T-helper 22 cell (primary cell): ENCODE measurements around the gene PLSCR1.
"Not testable (repeated sequence)": the region's sequence is repeated elsewhere in the genome, so short reads cannot be mapped to it uniquely, and the experiment has no call there.

Experiments
- DNase-seq: peaks from one replicate; pipeline ENCODE4 v3.0.0-alpha.2; 2020; ENCODE audit warnings: low read depth

Gene PLSCR1

DNA sequence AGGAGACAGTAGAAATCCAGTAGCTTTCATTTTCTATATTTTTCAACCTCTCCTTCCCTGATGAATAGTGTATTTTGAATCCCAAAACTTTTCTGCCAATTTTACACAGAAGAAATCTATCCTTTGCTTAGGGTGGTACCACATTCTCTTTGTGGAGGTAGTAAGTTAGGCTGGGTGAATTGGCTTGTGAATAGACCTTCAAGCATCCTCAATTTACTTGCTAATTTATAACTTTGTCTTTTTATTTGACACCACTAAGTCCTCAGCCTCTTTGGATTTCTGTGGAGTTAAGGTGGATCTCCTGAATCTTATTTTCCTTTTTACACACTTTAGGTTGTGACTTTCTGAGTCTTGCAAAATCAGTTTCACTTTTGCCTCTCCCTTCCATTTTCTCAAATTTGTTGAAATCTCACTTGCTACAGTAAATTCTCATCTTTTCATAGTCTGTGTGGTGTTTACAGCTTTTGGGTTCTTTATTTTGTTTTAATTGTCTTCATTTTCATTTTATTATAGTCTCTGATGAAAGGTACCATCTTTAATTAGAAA, 5.7 kb upstream of the PLSCR1 start:
- DNase-seq, result no peak

DNA sequence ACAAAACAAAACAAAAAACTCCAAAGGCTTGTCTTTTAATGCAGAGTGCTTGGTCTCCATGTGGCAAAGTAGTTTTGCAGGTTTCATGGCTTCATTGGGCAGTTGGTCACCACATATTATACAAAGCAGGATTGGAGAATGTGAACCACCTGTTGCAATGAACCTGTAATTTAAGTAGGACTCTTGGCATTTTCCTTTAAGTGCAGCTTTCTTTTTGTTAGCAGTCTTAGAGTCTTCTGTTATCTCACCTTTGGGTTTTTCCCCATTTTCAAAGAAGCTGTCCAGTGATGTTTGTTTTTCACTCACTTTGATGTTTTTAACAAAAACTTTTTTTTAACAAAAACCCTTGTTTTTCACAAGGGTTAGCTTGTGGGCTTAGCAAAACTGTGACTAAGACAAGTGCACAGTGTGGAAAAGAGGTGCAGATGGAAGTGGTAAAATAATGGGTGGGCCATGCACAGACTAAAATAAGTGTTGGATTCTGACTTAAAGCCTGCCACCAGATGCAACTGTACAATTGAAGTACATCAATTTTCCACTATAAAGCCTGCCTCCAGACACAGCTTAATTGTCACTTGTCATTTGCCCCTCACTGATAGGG, 2.9 kb upstream of the PLSCR1 start:
- DNase-seq, result no peak

DNA sequence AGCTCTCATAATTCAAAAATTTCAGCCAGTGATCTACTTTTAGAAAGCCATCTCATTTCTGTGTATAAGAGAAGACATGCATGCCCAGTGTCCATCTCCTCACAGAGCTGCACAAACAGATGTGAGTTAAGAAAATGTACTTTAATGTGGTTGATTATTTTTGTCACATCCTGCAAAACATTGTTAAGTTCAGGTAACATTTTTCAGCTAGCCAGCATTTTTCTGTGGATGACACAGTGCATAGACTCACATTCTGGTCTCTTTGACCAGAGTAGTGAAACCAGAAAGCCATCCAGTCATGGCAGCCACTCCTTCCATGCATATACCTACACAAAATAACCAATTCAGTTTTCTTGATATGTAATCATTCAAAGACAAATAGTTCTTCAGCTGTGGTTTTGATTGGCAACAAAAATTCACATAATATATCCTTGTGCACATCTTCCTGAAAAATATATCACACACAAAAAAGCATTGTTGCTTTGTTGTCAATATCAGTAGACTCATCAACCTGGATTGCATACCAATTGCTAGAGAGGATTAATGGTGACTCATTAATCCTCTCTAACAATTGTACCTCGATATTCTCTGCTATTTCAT, 2.1 kb upstream of the PLSCR1 start:
- DNase-seq, result no peak

DNA sequence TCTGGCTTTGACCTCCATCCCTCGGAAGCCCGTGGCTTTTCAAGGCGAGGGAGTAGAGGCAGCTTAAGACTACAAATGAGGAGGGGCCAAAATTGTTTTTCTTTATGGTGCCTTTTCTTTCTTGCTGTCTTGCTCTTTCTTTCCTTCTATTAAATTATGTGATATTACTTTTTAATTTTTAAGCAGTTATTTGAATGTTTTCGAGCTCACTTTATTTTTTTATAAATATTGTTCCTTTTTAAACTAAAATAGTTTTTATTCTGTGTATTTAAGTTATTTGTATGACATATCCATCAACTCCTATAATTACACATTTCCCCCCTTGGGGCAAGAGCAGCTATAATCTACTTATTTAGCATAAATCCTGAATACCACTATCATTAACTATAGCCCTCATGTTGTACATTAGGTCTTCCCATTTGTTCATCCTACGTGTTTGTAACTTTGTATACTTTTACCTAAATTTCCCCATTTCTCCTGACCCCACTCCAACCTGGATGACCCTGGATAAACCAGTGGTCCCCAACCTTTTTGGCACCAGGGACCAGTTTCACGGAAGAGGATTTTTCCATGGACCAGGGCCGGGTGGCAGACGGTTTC, 622 bp upstream of the PLSCR1 start:
- no peak for DNase-seq

DNA sequence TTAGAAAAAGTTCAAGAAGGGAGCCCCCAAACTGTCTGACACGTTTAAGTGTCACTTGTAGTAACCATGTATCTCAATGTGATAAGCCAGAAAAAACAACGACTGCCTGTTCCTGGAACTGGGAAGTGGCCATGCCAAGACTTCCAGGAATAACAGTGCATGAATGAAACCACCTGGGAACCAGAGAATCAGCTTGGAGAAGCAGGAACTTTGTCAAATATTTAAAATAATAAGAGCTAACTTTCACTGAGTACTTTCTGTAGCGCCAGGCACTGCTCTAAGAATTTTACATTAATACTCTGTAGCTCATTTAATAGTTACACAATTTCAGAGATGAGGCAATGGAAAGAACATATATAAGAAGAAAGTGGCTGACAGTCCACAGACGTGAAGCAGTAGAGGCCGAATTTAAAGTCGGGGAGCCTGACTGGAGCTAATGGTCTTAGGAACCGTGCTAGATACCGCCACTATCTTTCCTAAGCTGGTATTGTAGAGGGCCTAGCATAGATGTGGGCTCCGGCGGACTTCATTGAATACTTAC, 876 bp downstream of the PLSCR1 start:
- DNase-seq, result no peak

DNA sequence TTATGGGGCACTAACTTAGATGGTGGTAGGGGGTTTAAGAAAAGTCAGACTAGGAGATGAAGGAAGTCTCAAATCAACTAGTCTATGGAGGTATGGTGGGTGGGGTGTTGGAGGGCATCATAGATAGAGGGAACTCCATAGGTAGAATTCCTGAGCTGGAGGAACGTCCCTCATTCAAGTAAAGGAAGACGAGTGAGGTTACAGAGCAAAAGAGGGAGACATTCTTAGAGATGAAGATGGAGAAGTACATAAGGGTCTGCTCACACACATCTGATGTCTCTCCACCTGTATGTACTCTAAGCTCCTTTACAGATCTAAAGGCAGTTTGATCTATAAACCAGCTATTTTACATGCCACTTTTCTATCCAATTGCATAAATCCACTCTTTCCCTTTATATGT, 1.4 kb downstream of the PLSCR1 start:
- DNase-seq, result no peak

DNA sequence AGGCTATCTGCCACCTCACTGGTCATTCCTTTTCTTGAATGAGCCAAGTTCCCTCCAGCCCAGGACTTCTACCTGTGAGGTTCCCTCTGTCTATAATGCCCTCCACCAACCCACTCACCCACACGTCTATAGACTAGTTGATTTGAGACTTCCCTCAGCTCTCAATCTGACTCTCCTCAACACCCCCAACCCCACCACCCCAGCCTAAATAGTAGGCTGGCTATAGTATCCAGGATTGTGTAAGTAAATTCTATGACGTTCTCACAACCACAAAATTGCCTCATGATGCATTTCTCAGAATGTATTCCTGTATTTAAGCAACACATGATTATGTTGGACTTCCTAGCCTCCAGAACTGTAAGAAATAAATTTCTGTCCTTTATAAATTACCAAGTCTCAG, 2.2 kb downstream of the PLSCR1 start:
- no peak for DNase-seq

DNA sequence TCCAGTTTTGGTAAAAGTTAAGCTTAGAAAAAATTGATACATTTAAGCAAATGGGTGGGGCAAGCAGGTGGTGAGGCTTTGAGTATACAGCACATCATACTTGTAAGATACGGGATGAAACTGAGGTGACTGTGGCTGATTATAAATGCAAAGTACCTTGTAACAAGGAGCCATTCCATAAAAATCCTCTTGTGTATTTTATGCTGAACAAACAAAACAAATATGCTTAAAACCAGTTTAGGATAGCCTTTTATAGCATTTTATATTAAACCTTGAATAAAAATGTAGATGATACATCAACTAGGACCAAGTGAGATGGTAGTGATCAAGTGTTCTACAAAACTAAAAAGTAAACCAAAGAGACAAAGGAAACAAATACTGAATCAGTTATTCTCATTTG, 3.4 kb downstream of the PLSCR1 start:
- no peak for DNase-seq

DNA sequence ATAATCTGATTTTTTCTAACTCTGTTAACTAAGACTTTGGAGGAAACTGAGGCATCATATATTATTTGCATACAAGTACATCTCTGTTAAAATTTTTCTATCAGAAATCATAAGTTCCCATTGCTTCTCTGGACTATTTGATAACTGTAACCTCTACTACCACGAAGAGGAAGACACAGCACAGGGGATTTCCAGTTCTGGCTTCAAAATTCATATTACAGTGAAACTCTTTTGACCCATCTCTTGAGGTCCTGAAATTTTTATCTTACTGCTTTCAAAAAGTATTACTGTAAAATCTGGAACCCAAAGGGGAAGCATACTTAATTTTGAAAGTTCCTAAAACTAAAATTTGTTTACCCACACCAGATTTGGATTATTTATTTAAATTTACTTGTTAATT, 4.2 kb downstream of the PLSCR1 start:
- no peak for DNase-seq

DNA sequence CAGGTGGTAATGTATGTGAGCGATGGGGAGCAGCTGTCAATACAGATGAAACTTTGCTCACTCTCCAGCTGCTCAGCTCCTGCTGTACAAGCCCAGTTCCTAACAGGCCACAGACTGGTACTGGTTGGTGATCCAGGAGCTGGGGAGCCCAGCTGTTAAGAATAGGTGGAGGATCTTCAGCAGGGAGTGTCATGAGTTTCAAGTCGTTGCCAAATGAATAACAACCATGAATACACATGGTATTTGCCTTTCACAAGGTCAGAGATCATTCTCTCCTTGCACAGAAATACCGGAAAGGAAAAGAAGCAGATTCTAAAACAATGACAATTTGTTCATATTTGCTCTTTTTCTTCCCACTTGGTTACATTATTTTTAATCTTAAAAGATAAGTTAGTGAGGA, 5.1 kb downstream of the PLSCR1 start:
- no peak for DNase-seq

DNA sequence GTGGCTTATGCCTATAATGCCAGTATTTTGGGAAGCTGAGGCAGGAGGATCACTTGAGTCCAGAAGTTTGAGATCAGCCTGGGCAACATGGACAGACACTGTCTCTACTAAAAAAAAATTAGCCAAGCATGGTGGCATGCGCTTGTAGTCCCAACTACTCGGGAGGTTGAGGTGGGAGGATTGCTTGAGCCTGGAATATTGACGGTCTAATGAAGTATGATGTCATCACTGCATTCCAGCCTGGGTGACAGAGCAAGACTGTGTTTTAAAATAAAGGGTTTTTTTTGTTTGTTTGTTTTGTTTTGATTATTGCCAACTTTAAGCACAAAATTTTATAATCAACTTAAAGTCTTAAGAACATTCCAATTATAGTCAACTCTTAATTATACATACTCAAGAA, 6.8 kb downstream of the PLSCR1 start:
- no peak for DNase-seq

DNA sequence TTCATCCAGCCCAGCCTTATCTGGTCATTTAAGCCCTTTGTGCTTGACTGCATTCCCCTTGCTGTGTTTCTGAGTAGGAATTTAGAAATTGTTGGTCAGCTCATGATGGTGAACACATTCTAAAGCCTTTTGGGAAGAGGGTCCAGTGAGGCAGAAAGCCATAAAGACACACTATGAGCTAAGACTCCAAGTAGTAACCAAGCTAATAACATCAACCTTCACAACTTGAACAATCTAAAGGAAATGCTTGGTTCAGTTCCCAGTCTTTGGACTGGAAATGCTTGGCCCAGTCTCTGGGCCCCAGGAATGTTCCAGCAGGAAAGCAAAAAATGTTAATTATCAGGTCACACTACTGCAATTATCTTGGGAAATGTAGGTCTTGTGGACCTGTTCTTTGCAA, 7.7 kb downstream of the PLSCR1 start:
- no peak for DNase-seq

DNA sequence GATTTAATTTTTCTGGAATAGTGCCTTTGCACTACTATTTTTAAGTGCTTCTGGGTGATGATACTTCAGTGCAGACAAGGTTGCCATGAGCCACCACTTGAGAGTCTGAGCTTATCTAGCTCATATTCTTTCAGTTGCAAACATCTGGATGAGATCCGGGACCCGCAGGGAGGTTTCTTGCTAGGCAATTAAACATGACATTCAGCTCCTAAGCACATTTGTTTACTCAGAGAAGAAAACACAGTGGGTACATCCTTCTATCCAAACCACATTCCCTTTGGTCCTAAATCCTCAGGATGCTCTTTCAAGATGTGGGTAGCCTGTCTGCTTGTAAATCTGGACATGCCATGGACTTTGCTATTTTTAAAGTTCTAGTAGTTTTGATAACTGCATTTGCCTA, 12.0 kb downstream of the PLSCR1 start:
- no peak for DNase-seq

DNA sequence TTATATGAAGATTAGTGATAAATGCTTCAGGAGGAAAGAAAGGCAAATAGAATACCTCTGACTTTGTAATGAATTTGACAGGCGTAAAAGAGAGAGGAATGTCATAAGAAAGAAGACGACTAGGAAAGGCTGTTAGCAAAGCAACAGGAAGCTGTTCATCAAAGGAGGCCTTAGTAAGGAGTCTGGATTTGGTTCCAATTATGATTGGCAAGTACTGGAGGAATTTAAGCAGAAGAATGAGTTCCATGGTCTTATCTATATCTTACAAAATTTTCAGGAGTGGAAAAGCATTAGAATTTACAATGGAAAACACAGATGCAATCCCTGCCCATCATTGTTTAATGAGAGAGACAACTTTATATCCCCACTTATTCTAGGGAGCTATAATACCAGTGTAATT, 13.8 kb downstream of the PLSCR1 start:
- no peak for DNase-seq

DNA sequence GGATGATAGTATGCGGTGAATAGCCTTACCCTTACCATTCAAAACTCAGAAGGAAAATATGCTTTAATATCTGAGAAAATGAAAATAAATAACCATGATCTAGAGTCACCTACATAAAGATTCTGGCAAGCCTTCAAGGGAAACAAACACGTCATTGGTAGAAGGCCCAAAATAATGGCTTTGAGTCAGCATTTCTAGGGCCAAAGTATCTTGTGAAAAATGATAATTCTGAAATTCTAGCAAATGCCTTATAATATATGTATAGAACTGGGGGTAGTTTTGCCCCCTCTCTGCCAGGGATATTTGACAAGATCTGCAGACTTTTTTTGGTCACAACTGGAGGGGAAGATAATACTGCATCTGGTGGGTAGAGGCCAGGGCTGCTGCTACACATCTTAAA, 15.4 kb downstream of the PLSCR1 start:
- no peak for DNase-seq

DNA sequence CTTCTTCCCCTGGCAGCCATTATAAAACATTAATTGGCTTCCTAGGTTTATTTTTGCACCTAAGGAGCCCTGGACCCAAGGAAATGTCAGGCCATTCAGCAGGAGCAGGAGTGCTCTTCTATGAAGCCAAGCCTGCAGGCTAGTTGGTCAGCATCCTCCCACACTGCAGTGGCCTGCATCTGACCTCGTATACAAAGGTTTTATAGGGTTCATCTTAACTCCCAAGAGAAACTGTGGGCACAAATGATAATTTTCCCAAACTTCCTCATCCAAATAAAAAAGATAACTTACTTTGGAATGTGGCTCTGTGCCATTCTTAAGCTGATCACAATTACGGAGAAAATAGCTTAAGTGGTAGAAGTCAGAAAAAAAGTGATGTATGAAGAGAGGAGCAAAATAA, 19.4 kb downstream of the PLSCR1 start:
- no peak for DNase-seq

DNA sequence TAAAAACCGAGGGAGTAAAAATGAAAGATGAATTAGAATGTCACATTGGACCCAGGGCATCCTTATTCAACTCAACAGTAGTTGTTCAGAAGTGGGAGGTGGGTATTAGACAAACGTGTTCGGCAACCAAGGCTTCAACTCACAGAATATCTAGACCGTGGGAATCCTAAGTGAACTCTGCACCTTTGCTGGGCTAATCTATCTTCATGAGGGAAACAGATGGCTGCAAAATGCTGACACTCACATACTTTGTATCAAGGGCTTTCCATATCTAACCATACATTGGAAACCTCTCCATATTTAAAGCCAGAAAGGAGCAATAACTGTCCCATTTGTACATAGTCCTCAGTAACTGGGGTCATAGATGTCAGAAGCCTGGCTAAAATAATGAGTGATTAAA, 20.9 kb downstream of the PLSCR1 start:
- DNase-seq, result no peak

DNA sequence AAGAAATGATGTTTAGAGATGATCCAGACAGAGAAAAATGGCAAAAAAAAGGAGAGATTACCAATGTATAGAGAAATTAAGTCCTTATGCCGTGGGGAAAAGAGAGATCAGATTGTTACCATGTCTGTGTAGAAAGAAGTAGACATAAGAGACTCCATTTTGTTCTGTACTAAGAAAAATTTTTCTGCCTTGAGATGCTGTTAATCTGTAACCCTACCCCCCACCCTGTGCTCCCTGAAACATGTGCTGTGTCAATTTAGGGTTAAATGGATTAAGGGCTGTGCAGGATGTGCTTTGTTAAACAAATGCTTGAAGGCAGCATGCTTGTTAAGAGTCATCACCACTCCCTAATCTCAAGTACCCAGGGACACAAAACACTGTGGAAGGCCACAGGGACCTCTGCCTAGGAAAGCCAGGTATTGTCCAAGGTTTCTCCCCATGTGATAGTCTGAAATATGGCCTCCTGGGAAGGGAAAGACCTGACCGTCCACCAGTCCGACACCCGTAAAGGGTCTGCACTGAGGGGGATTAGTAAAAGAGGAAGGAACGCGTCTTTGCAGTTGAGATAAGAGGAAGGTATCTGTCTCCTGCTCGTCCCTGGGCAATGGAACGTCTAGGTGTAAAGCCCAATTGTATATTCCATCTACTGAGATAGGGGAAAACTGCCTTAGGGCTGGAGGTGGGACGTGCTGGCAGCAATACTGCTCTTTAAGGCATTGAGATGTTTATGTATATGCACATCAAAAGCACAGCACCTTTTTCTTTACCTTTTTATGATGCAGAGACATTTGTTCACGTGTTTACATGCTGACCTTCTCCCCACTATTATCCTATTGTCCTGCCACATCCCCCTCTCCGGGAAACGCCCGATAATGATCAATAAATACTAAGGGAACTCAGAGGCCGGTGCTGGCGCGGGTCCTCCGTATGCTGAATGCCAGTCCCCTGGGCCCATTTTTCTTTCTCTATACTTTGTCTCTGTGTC, 21.9 kb downstream of the PLSCR1 start:
- not testable (repeated sequence) for DNase-seq

DNA sequence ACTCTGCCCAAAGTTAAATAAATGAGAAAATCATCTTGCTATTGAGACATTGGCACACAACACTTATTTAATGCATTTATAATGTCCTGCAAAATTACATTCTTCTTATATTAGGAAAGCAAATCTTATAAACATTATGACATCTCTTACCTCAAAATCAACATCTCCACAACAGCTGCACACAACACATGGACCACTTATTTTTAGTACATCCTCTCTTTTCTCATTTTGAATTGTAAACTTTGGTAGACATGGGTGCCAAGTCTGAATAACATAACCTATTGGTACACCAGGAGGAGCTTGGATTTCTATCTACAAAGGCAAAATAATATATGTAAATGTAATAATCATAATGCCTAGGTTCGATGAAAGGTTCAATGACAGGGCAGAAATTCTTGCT, 23.0 kb downstream of the PLSCR1 start:
- DNase-seq, result no peak

DNA sequence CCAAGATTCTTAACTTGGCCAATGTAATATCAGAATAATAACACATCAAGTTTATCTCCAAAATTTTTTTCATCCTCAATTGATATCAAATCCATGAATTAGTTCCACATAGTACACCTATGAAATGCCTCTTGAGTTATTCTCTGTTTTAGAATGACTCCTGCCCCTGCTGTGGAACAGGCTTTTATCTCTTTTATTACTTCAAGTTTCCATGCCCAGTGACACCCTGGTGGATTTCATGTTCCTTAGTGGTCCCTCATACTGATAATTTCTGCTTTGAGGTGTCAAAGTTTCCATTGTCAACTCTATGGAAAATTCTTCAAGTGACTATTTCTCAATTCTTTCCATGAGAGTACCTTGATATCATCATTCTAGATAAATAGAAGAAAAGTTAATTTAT, 24.6 kb downstream of the PLSCR1 start:
- DNase-seq, result no peak

DNA sequence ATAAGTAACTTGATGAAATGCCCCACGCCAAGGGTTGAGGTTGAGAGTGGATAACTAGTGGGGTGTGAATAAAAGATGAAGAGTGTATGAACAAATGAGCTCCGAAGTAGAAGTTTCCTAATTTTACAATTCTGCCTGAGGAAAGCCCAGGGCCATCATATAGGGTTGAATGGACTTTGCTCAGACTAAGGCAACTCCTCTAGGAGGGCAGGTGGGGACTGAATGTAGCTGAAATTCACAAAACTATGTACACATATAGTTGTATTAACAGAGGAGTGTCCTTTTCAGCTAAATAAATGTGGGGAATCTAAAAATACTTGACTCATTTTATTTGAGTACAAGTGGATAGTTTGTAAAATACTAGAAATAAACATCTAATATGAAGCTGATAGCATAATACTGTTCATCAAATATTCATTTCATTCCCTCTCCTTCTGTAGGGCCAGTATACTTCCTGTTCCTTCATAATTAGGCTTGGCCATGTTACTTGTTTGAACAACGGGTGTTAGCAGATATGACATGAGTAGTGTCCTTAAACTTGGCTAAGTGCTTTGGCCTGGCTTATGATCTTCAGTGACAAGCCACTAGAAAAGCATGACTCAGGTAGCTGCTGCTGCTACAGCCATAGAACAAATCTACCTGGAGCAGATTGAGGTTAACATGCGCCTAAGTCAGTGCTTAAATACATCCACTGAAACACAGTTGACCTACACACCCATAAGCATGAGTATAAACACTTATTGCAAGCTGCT, 26.5 kb downstream of the PLSCR1 start:
- no peak for DNase-seq
